ENCODE data around the gene AIG1.
A peak's percentile ranks its signal among the peaks of the same experiment; 100 is the strongest.
"Not testable (repeated sequence)": the region's sequence is repeated elsewhere in the genome, so short reads cannot be mapped to it uniquely, and the experiment has no call there.

The AIG1 gene

GRCh38 chr6:143325379-143326140 is 264.9 kb downstream of the AIG1 start:
- no peak for DNase-seq (ENCODE audit: low read depth in 2 of 2)

GRCh38 chr6:143328876-143329275 is 268.2 kb downstream of the AIG1 start:
- no peak for DNase-seq (ENCODE audit: low read depth in 2 of 2)

- no peak for DNase-seq (ENCODE audit: low read depth in 2 of 2)
These were observed 268.6 kb downstream of the AIG1 start for GRCh38 chr6:143329323-143329722.

- no peak for DNase-seq (ENCODE audit: low read depth in 2 of 2)
These were observed 270.7 kb downstream of the AIG1 start for GRCh38 chr6:143331362-143331761.

GRCh38 chr6:143332153-143332845 is 271.6 kb downstream of the AIG1 start:
- no peak for DNase-seq (ENCODE audit: low read depth in 2 of 2)

GRCh38 chr6:143333081-143333480 is 272.4 kb downstream of the AIG1 start:
- DNase-seq (ENCODE audit: low read depth in 2 of 2) = no peak

- no peak for DNase-seq (ENCODE audit: low read depth in 2 of 2)
These were observed 273.2 kb downstream of the AIG1 start for GRCh38 chr6:143333749-143334520.

- DNase-seq (ENCODE audit: low read depth in 2 of 2) = no peak
These were observed 275.2 kb downstream of the AIG1 start for GRCh38 chr6:143335865-143336264.

- DNase-seq (ENCODE audit: low read depth in 2 of 2) = no peak
These were observed 275.9 kb downstream of the AIG1 start for GRCh38 chr6:143336446-143337152.

- DNase-seq (ENCODE audit: low read depth in 2 of 2) = peak in 1 of 2 donors; percentile 31
These were observed 276.7 kb downstream of the AIG1 start for GRCh38 chr6:143337201-143337949.

- DNase-seq (ENCODE audit: low read depth in 2 of 2) = no peak
These were observed 278.5 kb downstream of the AIG1 start for GRCh38 chr6:143339223-143339622.

- DNase-seq (ENCODE audit: low read depth in 2 of 2) = not testable (repeated sequence)
These were observed 284.8 kb downstream of the AIG1 start for GRCh38 chr6:143345477-143345876.

GRCh38 chr6:143346004-143346403 is 285.3 kb downstream of the AIG1 start:
- no peak for DNase-seq (ENCODE audit: low read depth in 2 of 2)

- DNase-seq (ENCODE audit: low read depth in 2 of 2) = no peak
These were observed 287.8 kb downstream of the AIG1 start for GRCh38 chr6:143348531-143348930.

- DNase-seq (ENCODE audit: low read depth in 2 of 2) = no peak
These were observed 288.8 kb downstream of the AIG1 start for GRCh38 chr6:143349530-143349929.

GRCh38 chr6:143356101-143356880 is 295.6 kb downstream of the AIG1 start:
- no peak for DNase-seq (ENCODE audit: low read depth in 2 of 2)

GRCh38 chr6:143357152-143357551 is 296.5 kb downstream of the AIG1 start:
- DNase-seq (ENCODE audit: low read depth in 2 of 2) = no peak

- DNase-seq (ENCODE audit: low read depth in 2 of 2) = no peak
These were observed 297.0 kb downstream of the AIG1 start for GRCh38 chr6:143357561-143358255.

- DNase-seq (ENCODE audit: low read depth in 2 of 2) = no peak
These were observed 301.0 kb downstream of the AIG1 start for GRCh38 chr6:143361536-143362191.
